Measurements from ENCODE around the gene OSM.

The OSM gene

GRCh38 chr22:30266445-30267381, at the start of gene OSM:
Gene OSM, minus strand, starts transcription at chr22:30266851. Its CDS starts 52 bp downstream, at chr22:30266799.
- no peak for DNase-seq

DNA sequence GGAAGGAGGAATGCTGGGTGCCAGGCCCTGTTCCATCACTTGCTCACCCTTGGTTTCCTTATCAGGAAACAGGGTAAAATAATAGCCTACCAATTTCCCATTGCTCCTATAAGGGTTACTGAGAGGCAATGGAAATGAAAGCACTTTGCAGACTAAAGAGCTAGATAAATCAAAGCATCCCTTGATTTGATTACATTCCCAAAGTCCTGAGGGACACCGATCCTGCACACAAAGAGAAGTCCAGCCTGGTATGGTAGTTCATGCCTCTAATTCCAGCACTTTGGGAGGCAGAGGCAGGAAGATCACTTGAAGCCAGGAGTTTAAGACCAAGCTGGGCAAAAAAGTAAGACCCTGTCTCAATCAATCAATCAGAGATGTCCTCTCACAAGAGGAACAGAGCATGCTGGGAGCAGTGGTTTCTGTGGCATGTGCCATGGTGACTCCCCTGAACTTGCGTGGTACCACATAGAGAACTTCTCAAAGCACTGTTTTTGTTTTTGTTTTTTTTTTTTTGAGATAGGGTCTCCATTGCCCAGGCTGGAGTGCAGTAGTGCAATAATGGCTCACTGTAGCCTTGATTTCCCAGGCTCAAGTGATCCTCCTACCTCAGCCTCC, 49.4 kb upstream of the OSM start:
- no peak for DNase-seq

- no peak for DNase-seq
Measured at GRCh38 chr22:30314915-30315314, 48.3 kb upstream of the OSM start.

DNA sequence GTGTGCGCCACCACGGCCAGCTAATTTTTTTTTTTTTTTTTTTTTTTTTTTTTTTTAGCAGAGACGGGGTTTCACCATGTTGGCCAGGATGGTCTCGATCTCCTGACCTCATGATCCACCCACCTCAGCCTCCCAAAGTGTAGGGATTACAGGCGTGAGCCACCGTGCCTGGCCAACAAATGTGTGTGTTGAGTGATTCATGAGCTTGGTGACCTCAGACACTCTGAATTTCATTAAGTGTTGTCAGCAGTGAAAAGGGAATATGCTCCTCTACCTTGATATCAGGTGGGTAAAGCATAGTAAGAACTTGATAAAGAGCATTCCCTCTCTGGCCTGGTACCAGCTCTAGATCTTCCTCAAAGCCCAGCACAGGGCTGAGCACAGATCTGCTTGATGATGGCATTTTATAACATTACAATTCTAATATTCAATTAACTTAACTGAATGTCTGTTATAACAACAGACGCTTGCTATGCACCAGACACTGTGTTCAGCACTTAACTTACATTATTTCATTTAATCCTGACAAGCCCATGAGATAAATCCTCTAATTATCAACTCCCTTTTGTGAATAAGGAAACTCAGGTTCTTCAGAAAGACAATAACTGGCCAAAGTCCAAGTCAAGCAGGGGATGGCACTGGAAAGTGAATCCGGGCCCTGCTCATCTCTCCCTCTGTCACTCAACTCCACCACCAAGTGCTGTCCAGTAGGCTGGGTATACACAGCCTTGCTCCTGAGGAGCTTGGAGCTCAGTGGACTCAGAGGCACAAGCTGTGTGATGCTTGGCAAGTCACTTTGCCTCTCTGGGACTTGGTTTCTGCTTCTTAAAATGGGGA, 47.1 kb upstream of the OSM start:
- no peak for DNase-seq

GRCh38 chr22:30312053-30312452, 45.4 kb upstream of the OSM start:
- no peak for DNase-seq

DNA sequence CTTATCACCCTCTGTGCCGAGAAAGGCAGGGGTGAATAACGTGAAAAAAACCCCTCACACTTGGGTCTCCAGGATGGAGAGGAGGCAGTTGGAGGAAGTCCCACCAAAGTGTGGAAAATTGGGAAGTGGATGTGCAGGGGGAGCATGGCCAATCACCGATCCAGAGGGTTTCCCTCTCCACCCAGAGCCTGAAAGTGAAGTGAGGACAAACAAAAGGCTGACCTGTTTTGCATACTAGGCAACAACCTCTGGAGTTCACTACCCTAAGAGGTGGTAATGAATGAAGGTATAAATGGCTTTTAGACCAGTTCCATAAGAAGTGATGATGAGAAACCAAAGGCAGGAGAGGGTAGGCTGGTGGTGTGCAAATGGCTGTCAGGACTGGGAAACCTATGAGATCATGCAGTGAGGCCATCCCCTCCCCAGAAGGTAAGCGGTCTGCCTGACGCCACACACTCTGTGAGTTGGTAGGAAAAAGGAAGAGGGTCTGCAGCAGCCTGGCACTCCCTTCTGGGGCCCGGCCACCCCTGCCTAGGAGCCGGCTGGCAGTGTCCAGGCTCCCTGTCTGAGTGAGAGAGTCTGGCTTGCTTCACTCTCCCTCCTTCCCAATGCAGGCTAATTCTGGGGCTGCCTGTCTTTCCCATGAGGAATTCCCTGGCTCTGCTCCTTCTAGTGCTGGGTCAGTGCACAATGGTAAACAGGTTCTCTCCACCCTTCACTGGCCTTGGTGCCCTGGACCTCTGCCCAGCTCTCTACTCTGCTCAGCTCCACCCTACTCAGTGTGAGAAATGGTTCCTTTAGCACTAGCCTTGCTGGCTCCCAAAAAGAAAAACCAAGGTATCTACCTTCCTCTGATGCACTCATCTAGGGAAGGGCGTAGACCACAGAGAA, 44.5 kb upstream of the OSM start:
- no peak for DNase-seq

GRCh38 chr22:30309951-30310741, 43.5 kb upstream of the OSM start:
- no peak for DNase-seq

DNA sequence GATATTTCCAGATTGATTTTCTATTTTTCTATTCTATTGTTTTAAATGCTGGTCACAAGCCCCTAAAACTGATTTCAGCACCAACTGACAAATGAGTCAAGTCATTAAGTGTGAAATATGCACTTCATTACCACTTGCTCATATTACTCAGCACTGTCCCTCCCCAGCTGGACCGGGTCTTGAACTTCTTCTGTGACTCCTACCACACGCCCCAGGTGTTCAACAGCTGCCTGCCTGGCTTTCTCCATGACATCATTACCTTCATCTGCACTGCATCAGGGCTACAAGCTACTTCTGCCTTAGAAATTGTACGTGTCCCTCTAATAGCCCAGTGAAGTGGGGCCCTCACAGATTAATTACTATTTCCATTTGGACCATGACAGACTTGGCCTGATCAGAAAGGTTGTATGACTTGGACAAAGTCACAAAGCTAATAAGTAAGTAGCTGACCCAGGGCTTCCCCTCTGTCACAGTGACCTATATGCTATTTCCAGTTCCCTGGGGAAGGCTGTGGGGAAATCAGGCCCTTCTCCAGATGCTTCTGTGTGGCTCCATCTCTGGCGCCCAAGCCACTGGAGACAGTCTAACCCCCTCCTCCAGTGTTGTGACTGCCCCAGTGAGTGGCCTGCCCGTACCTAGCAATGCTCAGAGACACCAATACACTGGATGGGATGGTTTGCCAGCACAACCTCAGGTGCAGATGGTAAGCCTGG, 42.0 kb upstream of the OSM start:
- DNase-seq: no peak

DNA sequence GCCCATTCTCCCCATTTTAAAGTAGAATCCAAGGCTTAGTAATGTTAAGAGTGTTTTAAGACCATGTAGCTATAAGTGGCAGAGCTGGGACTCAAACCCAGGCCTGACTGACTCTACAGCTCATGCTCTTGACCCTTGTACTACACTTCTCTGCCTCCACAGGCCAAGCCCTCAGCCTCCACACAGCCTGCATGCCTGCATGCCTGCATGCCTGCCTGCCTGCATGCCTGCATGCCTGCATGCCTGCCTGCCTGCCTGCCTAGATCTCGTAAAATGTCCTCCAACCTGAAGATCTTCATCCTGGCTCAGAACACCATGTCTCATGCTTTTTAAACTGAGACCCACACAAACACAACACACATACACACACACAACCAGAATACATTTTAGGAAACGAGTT, 41.4 kb upstream of the OSM start:
- no peak for DNase-seq

GRCh38 chr22:30307041-30307574, 40.5 kb upstream of the OSM start:
- DNase-seq: no peak

DNA sequence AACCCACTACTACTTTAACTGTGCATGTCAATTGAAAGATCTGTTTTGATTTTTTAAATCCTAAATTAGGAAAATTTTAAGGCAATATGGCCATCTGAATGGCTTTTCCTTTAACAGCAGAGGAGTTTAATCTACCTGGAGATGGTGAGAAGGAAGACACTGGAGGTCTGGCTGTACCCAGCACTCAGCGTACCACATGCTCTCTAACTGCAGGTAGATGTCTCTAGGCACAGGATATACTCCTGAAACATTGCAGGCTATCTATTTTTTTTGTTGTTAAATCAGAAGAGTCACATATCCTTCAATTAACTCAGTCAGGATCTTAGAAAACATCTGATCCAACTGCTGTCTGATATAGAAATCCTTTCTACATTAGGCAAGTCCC, 40.0 kb upstream of the OSM start:
- DNase-seq: no peak

- no peak for DNase-seq
Measured at GRCh38 chr22:30305906-30306626, 39.4 kb upstream of the OSM start.

GRCh38 chr22:30305519-30305905, 38.9 kb upstream of the OSM start:
- DNase-seq: no peak

- DNase-seq: no peak
Measured at GRCh38 chr22:30304495-30305244, 38.0 kb upstream of the OSM start.

GRCh38 chr22:30302810-30303138, 36.1 kb upstream of the OSM start:
- DNase-seq: no peak

DNA sequence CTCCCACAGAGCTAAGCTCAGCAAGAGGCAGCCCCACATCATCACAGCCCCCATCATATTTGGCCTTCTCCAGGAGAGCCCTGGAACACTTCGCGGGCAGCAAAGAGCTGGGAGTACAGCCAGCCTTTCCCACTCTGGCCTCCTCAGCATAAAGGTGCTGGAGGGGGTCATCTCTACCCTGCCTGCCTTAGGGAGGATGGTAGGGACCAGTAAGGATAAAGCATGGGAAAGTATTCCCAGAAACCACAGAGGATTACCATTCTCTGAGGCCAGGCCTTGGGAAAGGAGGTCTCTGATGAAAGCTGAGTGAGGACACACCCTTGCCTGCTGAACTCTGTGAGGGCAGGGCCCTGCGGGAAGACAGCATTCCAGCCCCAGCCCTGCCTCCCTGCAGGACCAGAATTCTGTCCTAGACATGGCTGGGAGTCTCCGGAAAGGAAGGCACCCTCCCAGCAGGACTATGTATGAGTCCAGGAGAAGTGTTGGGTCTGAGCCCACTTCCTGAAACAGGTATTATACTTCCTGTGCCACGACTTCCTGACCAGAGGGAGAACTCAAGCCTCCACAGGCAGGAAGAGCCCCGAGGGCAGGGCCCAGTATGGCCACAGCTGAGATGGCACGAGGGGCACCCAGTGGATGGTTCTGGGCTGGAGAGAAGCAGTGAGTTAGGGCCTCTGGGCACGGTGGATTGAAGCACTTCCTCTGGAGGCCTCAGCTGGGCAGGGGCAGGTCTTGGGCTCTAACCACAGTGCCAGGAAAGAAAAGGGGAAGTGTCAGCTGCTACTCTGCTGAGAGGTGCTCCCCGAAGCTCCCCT, 35.6 kb upstream of the OSM start:
- no peak for DNase-seq

GRCh38 chr22:30299322-30299721, 32.7 kb upstream of the OSM start:
- DNase-seq: no peak

GRCh38 chr22:30297991-30298701, 31.5 kb upstream of the OSM start:
- no peak for DNase-seq
